Thyroid gland (tissue), 4 donors: Measurements from ENCODE around the gene CBFA2T3.

Experiments
- POLR2A ChIP-seq, 2 donors: fragments of 450-650 bp; IDR thresholded peaks; one replicate each; pipeline ENCODE4 v1.6.1; 2017; ENCODE audit warnings: antibody characterized with exemption in 2 of 2, mild to moderate bottlenecking in 2 of 2, moderate library complexity in 1 of 2
- TF ChIP-seq, protein P1 (sequence below), 6 experiments: fragments of 200-600 bp in 3 of 6; fragments of 450-650 bp in 3 of 6; sonication (generic) in 3 of 6; IDR thresholded peaks; one replicate each; pipeline ENCODE4 v1.5.1; 2016 to 2019; ENCODE audit warnings: antibody characterized with exemption in 6 of 6, mild to moderate bottlenecking in 2 of 6, inconsistent platforms in 1 of 6, moderate library complexity in 1 of 6

DNA sequence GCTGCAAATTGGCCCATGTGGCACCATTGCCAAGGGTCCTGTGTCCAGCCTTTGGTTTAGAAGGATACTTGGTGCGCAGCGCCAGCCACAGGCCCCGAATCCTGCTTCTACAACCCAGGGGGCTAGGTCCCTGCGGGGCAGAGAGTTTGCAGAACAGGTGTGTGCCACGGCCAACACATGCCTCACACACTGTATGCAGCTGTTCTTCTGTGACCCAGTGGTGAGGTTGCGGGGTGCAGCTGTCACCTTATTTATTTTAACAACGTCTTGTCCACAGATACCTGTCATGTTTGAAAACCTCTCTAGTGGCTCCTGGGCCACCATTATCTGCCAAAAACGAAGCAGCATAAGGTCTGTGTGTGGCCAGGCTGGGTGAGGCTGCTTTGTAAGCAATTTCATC, 11.6 kb downstream of the CBFA2T3 start:
- TF ChIP-seq, protein P1, sequence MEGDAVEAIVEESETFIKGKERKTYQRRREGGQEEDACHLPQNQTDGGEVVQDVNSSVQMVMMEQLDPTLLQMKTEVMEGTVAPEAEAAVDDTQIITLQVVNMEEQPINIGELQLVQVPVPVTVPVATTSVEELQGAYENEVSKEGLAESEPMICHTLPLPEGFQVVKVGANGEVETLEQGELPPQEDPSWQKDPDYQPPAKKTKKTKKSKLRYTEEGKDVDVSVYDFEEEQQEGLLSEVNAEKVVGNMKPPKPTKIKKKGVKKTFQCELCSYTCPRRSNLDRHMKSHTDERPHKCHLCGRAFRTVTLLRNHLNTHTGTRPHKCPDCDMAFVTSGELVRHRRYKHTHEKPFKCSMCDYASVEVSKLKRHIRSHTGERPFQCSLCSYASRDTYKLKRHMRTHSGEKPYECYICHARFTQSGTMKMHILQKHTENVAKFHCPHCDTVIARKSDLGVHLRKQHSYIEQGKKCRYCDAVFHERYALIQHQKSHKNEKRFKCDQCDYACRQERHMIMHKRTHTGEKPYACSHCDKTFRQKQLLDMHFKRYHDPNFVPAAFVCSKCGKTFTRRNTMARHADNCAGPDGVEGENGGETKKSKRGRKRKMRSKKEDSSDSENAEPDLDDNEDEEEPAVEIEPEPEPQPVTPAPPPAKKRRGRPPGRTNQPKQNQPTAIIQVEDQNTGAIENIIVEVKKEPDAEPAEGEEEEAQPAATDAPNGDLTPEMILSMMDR (IDR thresholded peaks at IDR 0.05): no peak
- no peak for TF ChIP-seq POLR2A (IDR thresholded peaks at IDR 0.05)
